Fibroblast of the aortic adventitia (primary cell): Measurements from ENCODE around the gene PLXNA2. TPM values are rescaled to one million over a fixed set of nuclear protein-coding genes. Genes with fewer than 3 reads are reported as not detected.

Experiments
- DNase-seq: peaks from one replicate; pipeline ENCODE4 v3.0.0-alpha.2; 2010; ENCODE audit warnings: low read depth
- H3K4me3 ChIP-seq: 2 replicates; pipeline ENCODE4 v1.5.1; 2011; ENCODE audit warnings: low read depth, mild to moderate bottlenecking, control low read depth, low read length, moderate library complexity
- CTCF ChIP-seq: IDR thresholded peaks from 2 replicates; pipeline ENCODE4 v1.5.1; 2011; ENCODE audit warnings: mild to moderate bottlenecking, low read length, control low read depth, inconsistent platforms; ENCODE audit not compliant: insufficient read depth
- total RNA-seq: library from RNA; depleted of rRNA; stranded (reverse); fragments of >200 nt; gene quantifications from 2 replicates; pipeline ENCODE4 v1.2.3, GENCODE V29; 2012; ENCODE audit warnings: low replicate concordance

The PLXNA2 gene
- total RNA-seq, 1 donor = 8.0 TPM

GRCh38 chr1:208182880-208183645, 61.1 kb downstream of the PLXNA2 start:
- no peak for DNase-seq
- H3K4me3 ChIP-seq = no peak overlapping the region
- no peak for TF ChIP-seq CTCF

GRCh38 chr1:208181364-208181763, 62.8 kb downstream of the PLXNA2 start:
- DNase-seq = no peak
- no peak overlapping the region for H3K4me3 ChIP-seq
- TF ChIP-seq CTCF = no peak

GRCh38 chr1:208180421-208180820, 63.8 kb downstream of the PLXNA2 start:
- H3K4me3 ChIP-seq = no peak overlapping the region
- no peak for DNase-seq
- no peak for TF ChIP-seq CTCF

- TF ChIP-seq CTCF = no peak
- no peak for DNase-seq
- no peak overlapping the region for H3K4me3 ChIP-seq
Measured at GRCh38 chr1:208179961-208180409, 64.2 kb downstream of the PLXNA2 start.

- peak; percentile 59 for DNase-seq
- TF ChIP-seq CTCF = no peak
- H3K4me3 ChIP-seq = no peak overlapping the region
Measured at GRCh38 chr1:208179263-208179816, 64.8 kb downstream of the PLXNA2 start.

- no peak for DNase-seq
- no peak overlapping the region for H3K4me3 ChIP-seq
- TF ChIP-seq CTCF = no peak
Measured at GRCh38 chr1:208178091-208178529, 66.1 kb downstream of the PLXNA2 start.
